WTC11 (cell line): ENCODE data around the gene GAR1. TPM values are rescaled to one million over a fixed set of nuclear protein-coding genes. Genes with fewer than 3 reads are reported as not detected.

Source experiments
- ATAC-seq: fragments of 200-7000 bp; cut with Tn5 transposase; 2 replicates; pipeline ENCODE4 v1.10.0; 2021; ENCODE audit warnings: mild to moderate bottlenecking, moderate library complexity
- Bru-seq: library from RNA; stranded (reverse); fragments of 400-500 nt; gene quantifications from one replicate; lab custom pipeline; 2021; lab: Mats Ljungman, UMichigan
- CTCF ChIA-PET: fragments of 300-600 bp; sonication (Branson Sonifier 250); formaldehyde crosslinking; loops from one replicate; lab custom pipeline; 2021; ENCODE audit warnings: antibody characterized with exemption; lab: Charles Lee
- POLR2A ChIA-PET: fragments of 350-600 bp; sonication (Branson Sonifier 250); formaldehyde crosslinking; loops from one replicate; lab custom pipeline; 2021; ENCODE audit warnings: antibody characterized with exemption; lab: Charles Lee
- DNase-seq: peaks from one replicate; pipeline ENCODE4 v3.0.0; 2021; ENCODE audit warnings: low spot score
- H3K27ac Mint-ChIP-seq: 2 replicates; pipeline ENCODE4 v1.8.0; 2021; ENCODE audit warnings: mixed read lengths
- H3K27me3 Mint-ChIP-seq: 2 replicates; pipeline ENCODE4 v1.8.0; 2021; ENCODE audit warnings: low read depth, mild to moderate bottlenecking, moderate library complexity, mixed read lengths
- H3K36me3 Mint-ChIP-seq: 2 replicates; pipeline ENCODE4 v1.8.0; 2021; ENCODE audit warnings: mixed read lengths
- H3K4me1 Mint-ChIP-seq: 2 replicates; pipeline ENCODE4 v1.8.0; 2022; ENCODE audit warnings: mixed read lengths
- H3K4me3 Mint-ChIP-seq: 2 replicates; pipeline ENCODE4 v1.8.0; 2021; ENCODE audit warnings: mild to moderate bottlenecking, moderate library complexity, mixed read lengths
- H3K9me3 Mint-ChIP-seq: 2 replicates; pipeline ENCODE4 v1.8.0; 2021; ENCODE audit warnings: mixed read lengths
- ATF1 ChIP-seq: sonication (generic); formaldehyde crosslinking; IDR thresholded peaks from 2 replicates; pipeline ENCODE4 v1.8.1; 2023; ENCODE audit warnings: mild to moderate bottlenecking, moderate library complexity, missing genetic modification reagents
- CREB1 ChIP-seq: sonication (generic); formaldehyde crosslinking; IDR thresholded peaks from 2 replicates; pipeline ENCODE4 v1.8.0; 2023; ENCODE audit warnings: mild to moderate bottlenecking, missing genetic modification reagents
- CREM ChIP-seq: sonication (generic); formaldehyde crosslinking; IDR thresholded peaks from 2 replicates; pipeline ENCODE4 v1.8.1; 2022; ENCODE audit warnings: mild to moderate bottlenecking, missing genetic modification reagents, moderate library complexity
- FOXJ3 ChIP-seq: sonication (generic); formaldehyde crosslinking; IDR thresholded peaks from 2 replicates; pipeline ENCODE4 v1.9.0; 2021; ENCODE audit warnings: missing genetic modification reagents, mild to moderate bottlenecking, borderline replicate concordance
- KAT7 ChIP-seq: sonication (generic); formaldehyde crosslinking; IDR thresholded peaks from 2 replicates; pipeline ENCODE4 v1.8.1; 2023; ENCODE audit warnings: missing genetic modification reagents, mild to moderate bottlenecking, borderline replicate concordance
- NFATC4 ChIP-seq: fragments of 250-450 bp; sonication (Bioruptor Pico); IDR thresholded peaks from 2 replicates; pipeline ENCODE4 v1.9.0; 2021; ENCODE audit warnings: mild to moderate bottlenecking
- NR1H2 ChIP-seq: sonication (generic); formaldehyde crosslinking; IDR thresholded peaks from 2 replicates; pipeline ENCODE4 v1.9.0; 2021; ENCODE audit warnings: mild to moderate bottlenecking, moderate library complexity, missing genetic modification reagents
- NR2C2 ChIP-seq: sonication (generic); formaldehyde crosslinking; IDR thresholded peaks from 2 replicates; pipeline ENCODE4 v1.8.0; 2022; ENCODE audit warnings: mild to moderate bottlenecking, missing genetic modification reagents
- OVOL2 ChIP-seq: fragments of 250-450 bp; sonication (Bioruptor Pico); IDR thresholded peaks from 2 replicates; pipeline ENCODE4 v1.9.0; 2021; ENCODE audit warnings: mild to moderate bottlenecking, borderline replicate concordance
- PRRX2 ChIP-seq: fragments of 250-450 bp; sonication (Bioruptor Pico); IDR thresholded peaks from 2 replicates; pipeline ENCODE4 v1.8.0; 2021; ENCODE audit warnings: mild to moderate bottlenecking
- SOX15 ChIP-seq: fragments of 250-450 bp; sonication (Bioruptor Pico); IDR thresholded peaks from 2 replicates; pipeline ENCODE4 v1.9.0; 2021; ENCODE audit warnings: mild to moderate bottlenecking
- TEAD1 ChIP-seq: sonication (generic); formaldehyde crosslinking; IDR thresholded peaks from 2 replicates; pipeline ENCODE4 v1.8.0; 2022; ENCODE audit warnings: mild to moderate bottlenecking, missing genetic modification reagents
- TP53 ChIP-seq: sonication (generic); formaldehyde crosslinking; IDR thresholded peaks from 2 replicates; pipeline ENCODE4 v1.8.1; 2023; ENCODE audit warnings: mild to moderate bottlenecking, missing genetic modification reagents
- ZBTB21 ChIP-seq: sonication (generic); formaldehyde crosslinking; IDR thresholded peaks from 2 replicates; pipeline ENCODE4 v1.8.1; 2023; ENCODE audit warnings: mild to moderate bottlenecking, missing genetic modification reagents, borderline replicate concordance
- ZNF138 ChIP-seq: sonication (generic); formaldehyde crosslinking; conservative IDR thresholded peaks from 2 replicates; pipeline ENCODE4 v1.8.1; 2022; ENCODE audit warnings: mild to moderate bottlenecking, moderate library complexity, missing genetic modification reagents
- ZNF219 ChIP-seq: sonication (generic); formaldehyde crosslinking; IDR thresholded peaks from 2 replicates; pipeline ENCODE4 v1.8.0; 2023; ENCODE audit warnings: missing genetic modification reagents, mild to moderate bottlenecking, borderline replicate concordance
- ZNF263 ChIP-seq: sonication (generic); formaldehyde crosslinking; IDR thresholded peaks from 2 replicates; pipeline ENCODE4 v1.8.1; 2022; ENCODE audit warnings: low read depth, mild to moderate bottlenecking, moderate library complexity, missing genetic modification reagents
- ZNF396 ChIP-seq: fragments of 250-450 bp; sonication (Bioruptor Pico); IDR thresholded peaks from 2 replicates; pipeline ENCODE4 v1.8.0; 2021; ENCODE audit warnings: mild to moderate bottlenecking, moderate library complexity, borderline replicate concordance
- ZNF416 ChIP-seq: fragments of 250-450 bp; sonication (Bioruptor Pico); IDR thresholded peaks from 2 replicates; pipeline ENCODE4 v1.9.0; 2021; ENCODE audit warnings: mild to moderate bottlenecking, inconsistent platforms
- long read RNA-seq, 3 experiments: library from RNA in 1 of 3; library from capped mRNA in 1 of 3; library from polyadenylated mRNA in 1 of 3; unstranded in 2 of 3; stranded (forward) in 1 of 3; transcript quantifications; one replicate each; pipeline ENCODE4 v2.0.0, GENCODE V29; 2021
- total RNA-seq: library from RNA; stranded (reverse); gene quantifications from 3 replicates; pipeline ENCODE4 v1.2.3, GENCODE V29; 2021
- TF ChIP-seq, protein P1 (sequence below): sonication (generic); formaldehyde crosslinking; IDR thresholded peaks from 2 replicates; pipeline ENCODE4 v1.8.0; 2023; ENCODE audit warnings: missing genetic modification reagents
- TF ChIP-seq, protein P2 (sequence below): sonication (generic); formaldehyde crosslinking; IDR thresholded peaks from 2 replicates; pipeline ENCODE4 v1.8.1; 2023; ENCODE audit warnings: mild to moderate bottlenecking, missing genetic modification reagents, moderate library complexity
- TF ChIP-seq, protein P3 (sequence below): sonication (generic); formaldehyde crosslinking; IDR thresholded peaks from 2 replicates; pipeline ENCODE4 v1.8.1; 2022; ENCODE audit warnings: low read depth, mild to moderate bottlenecking, moderate library complexity, missing genetic modification reagents, borderline replicate concordance
- TF ChIP-seq, protein P4 (sequence below): fragments of 250-450 bp; sonication (Bioruptor Pico); IDR thresholded peaks from 2 replicates; pipeline ENCODE4 v2.1.2; 2022; ENCODE audit warnings: mild to moderate bottlenecking, moderate library complexity
- TF ChIP-seq, protein P5 (sequence below): sonication (generic); formaldehyde crosslinking; IDR thresholded peaks from 2 replicates; pipeline ENCODE4 v1.8.1; 2023; ENCODE audit warnings: mild to moderate bottlenecking, missing genetic modification reagents
- TF ChIP-seq, protein P6 (sequence below): sonication (generic); formaldehyde crosslinking; IDR thresholded peaks from 2 replicates; pipeline ENCODE4 v1.8.0; 2022; ENCODE audit warnings: missing genetic modification reagents
- TF ChIP-seq, protein P7 (sequence below): sonication (generic); formaldehyde crosslinking; IDR thresholded peaks from 2 replicates; pipeline ENCODE4 v1.8.0; 2022; ENCODE audit warnings: mild to moderate bottlenecking, missing genetic modification reagents

The GAR1 gene
- total RNA-seq (26.1 to 32.3 TPM (median 26.9 TPM) in 3 replicates), Bru-seq, nascent RNA (percentile 94 among the genes with signal in this experiment)
- long read RNA-seq, experiment 1, transcript GAR1-202 (7 exons, 1,011 nt): minor isoform, 6 of 88 reads
- long read RNA-seq, experiment 1, transcript GAR1-201 (7 exons, 1,224 nt): major isoform, 47 of 88 reads
- long read RNA-seq, experiment 1, partial matches to known transcripts: 18 of 88 reads
- long read RNA-seq, experiment 1, other reads (novel, unspliced or antisense): 17 of 88 reads
- long read RNA-seq, experiment 2, transcript GAR1-204 (5 exons, 831 nt): minor isoform, 6 of 92 reads
- long read RNA-seq, experiment 2, transcript GAR1-201 (7 exons, 1,224 nt): major isoform, 7 of 92 reads
- long read RNA-seq, experiment 2, partial matches to known transcripts: 64 of 92 reads
- long read RNA-seq, experiment 2, other reads (novel, unspliced or antisense): 14 of 92 reads
- long read RNA-seq, experiment 3, transcript GAR1-201 (7 exons, 1,224 nt): major isoform, 72 of 124 reads
- long read RNA-seq, experiment 3, transcript GAR1-202 (7 exons, 1,011 nt): minor isoform, 10 of 124 reads
- long read RNA-seq, experiment 3, partial matches to known transcripts: 21 of 124 reads
- long read RNA-seq, experiment 3, other reads (novel, unspliced or antisense): 21 of 124 reads

DNA sequence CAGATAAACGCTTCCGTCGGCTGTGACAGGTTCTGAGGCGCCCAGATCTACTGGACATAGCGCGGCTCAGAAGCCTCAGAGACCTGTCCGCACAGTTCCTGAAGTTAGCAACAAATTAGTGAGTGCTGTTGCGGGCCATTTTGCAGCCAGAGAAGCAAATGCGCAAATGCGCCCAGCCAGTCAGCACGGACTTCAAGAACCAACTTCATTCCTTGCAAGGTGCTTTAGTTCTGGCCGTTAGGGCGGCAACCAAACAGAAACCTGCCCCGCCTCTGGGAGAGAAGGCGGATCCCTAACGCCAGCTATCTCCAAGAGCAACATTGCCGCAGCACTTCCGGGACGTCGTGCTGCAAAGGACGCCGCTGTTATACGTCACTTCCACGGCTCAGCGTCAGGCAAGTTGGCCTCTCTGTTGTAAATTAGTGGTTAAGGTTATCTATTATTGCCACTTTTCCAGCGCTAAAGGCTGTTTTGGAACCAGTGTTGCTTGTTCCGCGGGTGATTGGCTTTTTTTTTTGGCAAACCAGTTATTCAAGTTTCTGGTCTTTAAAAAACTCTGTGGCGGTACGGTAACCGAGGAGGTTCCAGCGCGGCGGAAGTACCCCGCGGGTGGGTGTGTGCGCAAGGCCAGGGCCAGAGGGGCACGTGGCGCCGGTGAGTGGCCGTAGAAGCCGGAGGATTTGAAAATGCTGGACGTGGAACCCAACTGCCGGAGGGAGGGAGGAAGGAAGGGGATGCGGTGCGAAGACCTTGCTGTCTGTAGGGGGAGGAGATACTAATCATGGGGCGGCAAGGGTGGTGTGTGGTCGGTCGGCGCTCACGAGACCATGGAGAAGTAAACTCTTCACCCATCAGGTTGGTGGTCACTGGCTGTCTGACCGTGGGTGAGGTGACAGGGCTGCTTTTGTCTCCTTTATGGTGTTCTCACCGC is at the start of gene GAR1:
TSS of gene GAR1 (plus strand) at position 612 of the 931 bp plus-strand sequence. CDS start 403 bp downstream, outside the sequence.
- H3K4me3 Mint-ChIP-seq: peak within 1 kb of the TSS; percentile 97
- ChIA-PET CTCF (interaction anchor here (0.9 to 1.5 kb wide), 2 partner anchors 11 to 112 kb away, joined by 3 to 6 read pairs; partner anchors contain the start of gene CASP6), POLR2A (interaction anchor here (0.9 to 1.0 kb wide), 2 partner anchors 114 to 381 kb away, joined by 3 read pairs; partner anchors contain the start of gene SEC24B)
- no peaks in the 10 kb centered on the region for H3K9me3 Mint-ChIP-seq
- ATAC-seq (peak; percentile 96), DNase-seq (peak; percentile 92)
- peaks cover 24% of the 10 kb centered on the region for H3K4me1 Mint-ChIP-seq
- H3K36me3 Mint-ChIP-seq: peaks cover 31% of the 10 kb centered on the region
- H3K27me3 Mint-ChIP-seq: no peaks in the 10 kb centered on the region
- peak within 1 kb of the TSS; percentile 97 for H3K27ac Mint-ChIP-seq
- TF ChIP-seq ZNF138 (CRISPR knock-in tag): no peak
- no peak for TF ChIP-seq NFATC4 (CRISPR knock-in tag)
- TF ChIP-seq, protein P1, sequence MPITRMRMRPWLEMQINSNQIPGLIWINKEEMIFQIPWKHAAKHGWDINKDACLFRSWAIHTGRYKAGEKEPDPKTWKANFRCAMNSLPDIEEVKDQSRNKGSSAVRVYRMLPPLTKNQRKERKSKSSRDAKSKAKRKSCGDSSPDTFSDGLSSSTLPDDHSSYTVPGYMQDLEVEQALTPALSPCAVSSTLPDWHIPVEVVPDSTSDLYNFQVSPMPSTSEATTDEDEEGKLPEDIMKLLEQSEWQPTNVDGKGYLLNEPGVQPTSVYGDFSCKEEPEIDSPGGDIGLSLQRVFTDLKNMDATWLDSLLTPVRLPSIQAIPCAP (CRISPR knock-in tag): 0 out of 2 replicates have a peak, but pooled peaks have one; percentile 37
- peak; percentile 39; the same call in 1 of the 2 replicates for TF ChIP-seq KAT7 (CRISPR knock-in tag)
- TF ChIP-seq, protein P2, sequence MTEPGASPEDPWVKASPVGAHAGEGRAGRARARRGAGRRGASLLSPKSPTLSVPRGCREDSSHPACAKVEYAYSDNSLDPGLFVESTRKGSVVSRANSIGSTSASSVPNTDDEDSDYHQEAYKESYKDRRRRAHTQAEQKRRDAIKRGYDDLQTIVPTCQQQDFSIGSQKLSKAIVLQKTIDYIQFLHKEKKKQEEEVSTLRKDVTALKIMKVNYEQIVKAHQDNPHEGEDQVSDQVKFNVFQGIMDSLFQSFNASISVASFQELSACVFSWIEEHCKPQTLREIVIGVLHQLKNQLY (CRISPR knock-in tag): no peak
- TF ChIP-seq ATF1 (CRISPR knock-in tag): no peak
- TF ChIP-seq, protein P3, sequence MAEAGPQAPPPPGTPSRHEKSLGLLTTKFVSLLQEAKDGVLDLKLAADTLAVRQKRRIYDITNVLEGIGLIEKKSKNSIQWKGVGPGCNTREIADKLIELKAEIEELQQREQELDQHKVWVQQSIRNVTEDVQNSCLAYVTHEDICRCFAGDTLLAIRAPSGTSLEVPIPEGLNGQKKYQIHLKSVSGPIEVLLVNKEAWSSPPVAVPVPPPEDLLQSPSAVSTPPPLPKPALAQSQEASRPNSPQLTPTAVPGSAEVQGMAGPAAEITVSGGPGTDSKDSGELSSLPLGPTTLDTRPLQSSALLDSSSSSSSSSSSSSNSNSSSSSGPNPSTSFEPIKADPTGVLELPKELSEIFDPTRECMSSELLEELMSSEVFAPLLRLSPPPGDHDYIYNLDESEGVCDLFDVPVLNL (CRISPR knock-in tag): no peak
- no peak for TF ChIP-seq ZNF396 (CRISPR knock-in tag)
- TF ChIP-seq NR2C2 (CRISPR knock-in tag): no peak
- TF ChIP-seq ZNF219: no peak
- TF ChIP-seq SOX15 (CRISPR knock-in tag): no peak
- no peak for TF ChIP-seq ZBTB21 (CRISPR knock-in tag)
- TF ChIP-seq, protein P4, sequence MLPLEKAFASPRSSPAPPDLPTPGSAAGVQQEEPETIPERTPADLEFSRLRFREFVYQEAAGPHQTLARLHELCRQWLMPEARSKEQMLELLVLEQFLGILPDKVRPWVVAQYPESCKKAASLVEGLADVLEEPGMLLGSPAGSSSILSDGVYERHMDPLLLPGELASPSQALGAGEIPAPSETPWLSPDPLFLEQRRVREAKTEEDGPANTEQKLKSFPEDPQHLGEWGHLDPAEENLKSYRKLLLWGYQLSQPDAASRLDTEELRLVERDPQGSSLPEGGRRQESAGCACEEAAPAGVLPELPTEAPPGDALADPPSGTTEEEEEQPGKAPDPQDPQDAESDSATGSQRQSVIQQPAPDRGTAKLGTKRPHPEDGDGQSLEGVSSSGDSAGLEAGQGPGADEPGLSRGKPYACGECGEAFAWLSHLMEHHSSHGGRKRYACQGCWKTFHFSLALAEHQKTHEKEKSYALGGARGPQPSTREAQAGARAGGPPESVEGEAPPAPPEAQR (CRISPR knock-in tag): no peak
- TF ChIP-seq OVOL2 (CRISPR knock-in tag): no peak
- no peak for TF ChIP-seq ZNF263
- no peak for TF ChIP-seq FOXJ3 (CRISPR knock-in tag)
- peak; percentile 98 for TF ChIP-seq CREM
- TF ChIP-seq PRRX2 (CRISPR knock-in tag): no peak
- TF ChIP-seq TP53 (CRISPR knock-in tag): no peak
- TF ChIP-seq, protein P5, sequence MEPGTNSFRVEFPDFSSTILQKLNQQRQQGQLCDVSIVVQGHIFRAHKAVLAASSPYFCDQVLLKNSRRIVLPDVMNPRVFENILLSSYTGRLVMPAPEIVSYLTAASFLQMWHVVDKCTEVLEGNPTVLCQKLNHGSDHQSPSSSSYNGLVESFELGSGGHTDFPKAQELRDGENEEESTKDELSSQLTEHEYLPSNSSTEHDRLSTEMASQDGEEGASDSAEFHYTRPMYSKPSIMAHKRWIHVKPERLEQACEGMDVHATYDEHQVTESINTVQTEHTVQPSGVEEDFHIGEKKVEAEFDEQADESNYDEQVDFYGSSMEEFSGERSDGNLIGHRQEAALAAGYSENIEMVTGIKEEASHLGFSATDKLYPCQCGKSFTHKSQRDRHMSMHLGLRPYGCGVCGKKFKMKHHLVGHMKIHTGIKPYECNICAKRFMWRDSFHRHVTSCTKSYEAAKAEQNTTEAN: 0 out of 2 replicates have a peak, but pooled peaks have one; percentile 61
- no peak; the same call in none of the 2 replicates for TF ChIP-seq TEAD1 (CRISPR knock-in tag)
- TF ChIP-seq, protein P6, sequence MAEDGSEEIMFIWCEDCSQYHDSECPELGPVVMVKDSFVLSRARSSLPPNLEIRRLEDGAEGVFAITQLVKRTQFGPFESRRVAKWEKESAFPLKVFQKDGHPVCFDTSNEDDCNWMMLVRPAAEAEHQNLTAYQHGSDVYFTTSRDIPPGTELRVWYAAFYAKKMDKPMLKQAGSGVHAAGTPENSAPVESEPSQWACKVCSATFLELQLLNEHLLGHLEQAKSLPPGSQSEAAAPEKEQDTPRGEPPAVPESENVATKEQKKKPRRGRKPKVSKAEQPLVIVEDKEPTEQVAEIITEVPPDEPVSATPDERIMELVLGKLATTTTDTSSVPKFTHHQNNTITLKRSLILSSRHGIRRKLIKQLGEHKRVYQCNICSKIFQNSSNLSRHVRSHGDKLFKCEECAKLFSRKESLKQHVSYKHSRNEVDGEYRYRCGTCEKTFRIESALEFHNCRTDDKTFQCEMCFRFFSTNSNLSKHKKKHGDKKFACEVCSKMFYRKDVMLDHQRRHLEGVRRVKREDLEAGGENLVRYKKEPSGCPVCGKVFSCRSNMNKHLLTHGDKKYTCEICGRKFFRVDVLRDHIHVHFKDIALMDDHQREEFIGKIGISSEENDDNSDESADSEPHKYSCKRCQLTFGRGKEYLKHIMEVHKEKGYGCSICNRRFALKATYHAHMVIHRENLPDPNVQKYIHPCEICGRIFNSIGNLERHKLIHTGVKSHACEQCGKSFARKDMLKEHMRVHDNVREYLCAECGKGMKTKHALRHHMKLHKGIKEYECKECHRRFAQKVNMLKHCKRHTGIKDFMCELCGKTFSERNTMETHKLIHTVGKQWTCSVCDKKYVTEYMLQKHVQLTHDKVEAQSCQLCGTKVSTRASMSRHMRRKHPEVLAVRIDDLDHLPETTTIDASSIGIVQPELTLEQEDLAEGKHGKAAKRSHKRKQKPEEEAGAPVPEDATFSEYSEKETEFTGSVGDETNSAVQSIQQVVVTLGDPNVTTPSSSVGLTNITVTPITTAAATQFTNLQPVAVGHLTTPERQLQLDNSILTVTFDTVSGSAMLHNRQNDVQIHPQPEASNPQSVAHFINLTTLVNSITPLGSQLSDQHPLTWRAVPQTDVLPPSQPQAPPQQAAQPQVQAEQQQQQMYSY (CRISPR knock-in tag): no peak
- no peak for TF ChIP-seq ZNF416 (CRISPR knock-in tag)
- no peak for TF ChIP-seq NR1H2 (CRISPR knock-in tag)
- TF ChIP-seq CREB1 (CRISPR knock-in tag): no peak; the same call in 1 of the 2 replicates
- TF ChIP-seq, protein P7, sequence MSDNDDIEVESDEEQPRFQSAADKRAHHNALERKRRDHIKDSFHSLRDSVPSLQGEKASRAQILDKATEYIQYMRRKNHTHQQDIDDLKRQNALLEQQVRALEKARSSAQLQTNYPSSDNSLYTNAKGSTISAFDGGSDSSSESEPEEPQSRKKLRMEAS: peak; percentile 98
